HG02610 (cell line): ENCODE results near the gene TPPP3.
"Not testable (repeated sequence)": the region's sequence is repeated elsewhere in the genome, so short reads cannot be mapped to it uniquely, and the experiment has no call there.

Experiments
- ATAC-seq: cut with Tn5 transposase; IDR thresholded peaks from one replicate; pipeline ENCODE4 v1.9.1; 2021; ENCODE audit warnings: mild to moderate bottlenecking, moderate library complexity; ENCODE audit not compliant: unreplicated experiment

TPPP3 gene

GRCh38 chr16:67426950-67427349 lies 33.7 kb upstream of the TPPP3 start:
- ATAC-seq = no peak

- ATAC-seq = no peak
Measured at GRCh38 chr16:67426022-67426421, 32.7 kb upstream of the TPPP3 start.

GRCh38 chr16:67425580-67425979 lies 32.3 kb upstream of the TPPP3 start:
- no peak for ATAC-seq

- ATAC-seq = no peak
Measured at GRCh38 chr16:67425061-67425460, 31.8 kb upstream of the TPPP3 start.

- ATAC-seq = no peak
Measured at GRCh38 chr16:67424261-67424615, 30.9 kb upstream of the TPPP3 start.

- no peak for ATAC-seq
Measured at GRCh38 chr16:67423611-67424260, 30.4 kb upstream of the TPPP3 start.

- no peak for ATAC-seq
Measured at GRCh38 chr16:67423015-67423414, 29.7 kb upstream of the TPPP3 start.

- ATAC-seq = no peak
Measured at GRCh38 chr16:67421030-67421429, 27.7 kb upstream of the TPPP3 start.

GRCh38 chr16:67419931-67420330 lies 26.6 kb upstream of the TPPP3 start:
- no peak for ATAC-seq

GRCh38 chr16:67419502-67419901 lies 26.2 kb upstream of the TPPP3 start:
- no peak for ATAC-seq

GRCh38 chr16:67417333-67418061 lies 24.2 kb upstream of the TPPP3 start:
- ATAC-seq = no peak

- peak; percentile 65 for ATAC-seq
Measured at GRCh38 chr16:67415872-67416793, 22.8 kb upstream of the TPPP3 start, which contains the start of gene ZDHHC1. Gene ZDHHC1, minus strand, starts transcription at chr16:67416477. Its CDS starts 8,702 bp downstream, at chr16:67407775.

GRCh38 chr16:67415421-67415820 lies 22.1 kb upstream of the TPPP3 start:
- not testable (repeated sequence) for ATAC-seq

GRCh38 chr16:67413978-67414911 lies 20.9 kb upstream of the TPPP3 start:
- ATAC-seq = no peak

GRCh38 chr16:67412294-67412693 lies 19.0 kb upstream of the TPPP3 start:
- no peak for ATAC-seq

GRCh38 chr16:67411339-67411738 lies 18.0 kb upstream of the TPPP3 start:
- no peak for ATAC-seq

GRCh38 chr16:67409631-67410030 lies 16.3 kb upstream of the TPPP3 start:
- no peak for ATAC-seq

GRCh38 chr16:67407788-67408452 lies 14.6 kb upstream of the TPPP3 start:
- ATAC-seq = no peak

- ATAC-seq = no peak
Measured at GRCh38 chr16:67407176-67407787, 14.0 kb upstream of the TPPP3 start.
